Measurements from ENCODE around the gene HUWE1. TPM values are rescaled to one million over a fixed set of nuclear protein-coding genes. Genes with fewer than 3 reads are reported as not detected.

Gene HUWE1
- total RNA-seq, 1 donor from 2014 or later, result 193 TPM

DNA sequence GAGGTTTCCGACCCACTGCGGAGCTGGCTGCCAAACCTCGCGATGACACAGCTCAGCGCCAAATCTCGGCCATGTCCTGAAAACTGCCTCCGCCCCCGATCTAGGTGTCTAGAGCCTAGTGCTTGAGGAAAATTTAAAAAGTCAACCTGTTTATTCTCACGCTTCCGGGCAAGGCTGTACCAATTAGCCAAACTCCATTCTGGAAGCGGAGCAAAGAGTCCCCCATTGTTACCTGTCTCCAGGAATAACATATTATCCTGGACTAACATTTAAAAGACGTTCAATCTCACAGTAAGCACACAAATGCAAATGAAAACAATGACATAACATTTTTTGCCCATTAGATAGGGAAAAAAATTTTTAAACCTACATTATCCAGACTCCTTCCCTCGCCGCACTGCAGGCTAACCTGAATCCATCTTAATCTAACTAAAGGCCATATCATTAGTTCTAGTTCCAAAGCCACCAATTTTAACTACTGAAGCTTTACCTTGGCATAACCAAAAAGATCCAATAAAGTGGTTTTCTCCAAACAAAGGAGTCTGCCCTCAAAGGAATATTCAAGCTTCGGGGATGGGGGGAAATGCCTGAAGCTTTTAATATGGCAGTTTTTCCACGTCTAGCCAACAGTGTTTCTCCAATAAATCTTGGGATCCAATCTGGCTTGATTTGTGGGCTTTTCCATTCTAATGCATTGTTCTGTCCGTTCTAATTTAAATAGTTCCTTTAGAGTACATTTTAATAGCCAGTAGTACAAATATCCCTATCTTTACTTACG lies 1.9 kb downstream of the HUWE1 start:
- no peak for DNase-seq (ENCODE audit: low spot score)

DNA sequence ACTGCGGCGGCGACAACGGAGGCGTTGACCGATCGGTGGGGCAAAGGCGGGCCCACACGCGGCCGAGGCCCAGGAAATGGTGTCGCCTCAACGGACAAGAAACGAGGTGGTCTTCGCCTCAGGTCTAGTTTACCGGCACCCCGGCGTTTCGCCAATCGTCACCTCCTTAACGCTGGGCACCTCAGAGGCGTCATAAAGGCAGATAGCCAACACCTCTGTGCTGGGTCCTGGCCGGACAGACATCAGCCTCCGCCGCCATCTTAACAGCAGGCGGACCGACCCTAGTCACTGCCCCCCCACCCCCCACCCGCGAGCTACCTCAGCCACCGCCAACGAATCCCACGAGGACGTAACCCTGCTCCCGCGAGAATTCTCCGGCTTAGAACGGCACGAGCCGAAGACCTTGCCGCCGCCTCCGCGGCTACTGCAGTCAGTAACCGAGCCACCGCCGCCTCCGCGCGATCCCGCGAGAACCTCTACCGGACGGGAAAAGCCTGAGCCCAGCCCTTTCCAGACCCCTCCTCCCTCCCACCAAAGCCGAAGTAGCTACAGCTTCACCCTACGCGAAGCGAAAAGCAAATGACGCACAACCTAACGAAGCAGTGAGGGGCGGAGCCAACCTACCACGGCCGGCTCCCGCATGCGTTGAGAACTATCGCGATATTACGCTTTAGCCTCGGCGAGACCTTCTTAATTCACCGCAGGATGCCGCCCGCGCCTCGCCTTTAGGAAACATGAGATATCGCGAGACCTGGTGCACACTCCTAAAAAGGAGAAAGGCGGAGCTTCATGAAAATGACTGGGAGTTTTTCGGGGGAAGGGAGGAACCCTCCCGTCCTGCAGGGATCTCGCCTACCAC lies 2.7 kb downstream of the HUWE1 start:
- DNase-seq (ENCODE audit: low spot score), result peak; percentile 95

DNA sequence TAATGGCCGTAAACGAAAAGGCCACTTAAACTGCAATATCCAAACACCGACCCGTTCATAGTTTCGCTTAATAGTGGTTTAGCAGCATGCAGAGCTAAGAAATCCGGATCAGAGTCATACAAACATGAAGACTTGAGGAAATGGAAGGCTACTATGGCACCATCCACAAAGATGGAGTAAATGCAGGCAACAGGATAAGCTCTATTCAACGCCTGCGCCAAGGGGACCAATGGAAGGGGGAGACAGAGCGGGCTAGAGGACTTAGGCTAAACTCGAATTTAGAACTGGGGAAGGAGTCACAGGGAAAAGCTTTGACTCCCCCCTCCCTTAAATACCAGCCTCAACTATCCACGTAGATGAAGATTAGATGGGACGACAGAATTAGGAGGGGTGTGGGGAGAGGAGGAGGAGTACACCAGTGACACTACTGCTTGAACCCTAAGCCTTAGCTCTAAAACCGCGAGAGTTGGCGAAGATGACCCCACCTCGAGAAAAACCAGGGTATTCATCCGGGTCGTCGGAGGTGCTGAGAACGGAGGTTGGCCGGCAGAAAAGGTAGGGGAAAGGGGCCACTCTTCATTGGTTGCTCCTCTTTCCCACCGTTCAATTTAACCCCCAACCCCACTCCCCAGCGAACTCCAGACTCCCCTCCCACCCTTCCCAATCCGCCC lies 3.5 kb downstream of the HUWE1 start:
- no peak for DNase-seq (ENCODE audit: low spot score)

DNA sequence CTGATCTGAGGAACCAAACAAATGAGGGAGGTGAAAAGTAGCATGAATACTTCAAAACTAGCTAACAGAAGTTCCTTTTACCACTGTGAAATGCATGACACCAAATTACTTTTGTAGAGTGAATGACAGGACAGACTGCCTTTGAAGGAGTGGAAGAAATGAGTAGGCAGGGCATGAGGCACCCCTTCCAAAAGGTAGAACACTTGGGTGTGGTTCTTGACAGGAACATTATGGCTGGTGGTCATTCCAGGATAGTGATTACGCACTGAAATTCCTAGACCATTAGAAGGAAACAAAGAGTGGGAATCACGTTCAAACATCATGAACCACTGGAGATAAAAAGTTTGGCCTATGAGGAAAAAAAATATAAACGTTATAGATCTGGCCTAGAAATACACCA lies 4.9 kb downstream of the HUWE1 start:
- DNase-seq (ENCODE audit: low spot score), result no peak

DNA sequence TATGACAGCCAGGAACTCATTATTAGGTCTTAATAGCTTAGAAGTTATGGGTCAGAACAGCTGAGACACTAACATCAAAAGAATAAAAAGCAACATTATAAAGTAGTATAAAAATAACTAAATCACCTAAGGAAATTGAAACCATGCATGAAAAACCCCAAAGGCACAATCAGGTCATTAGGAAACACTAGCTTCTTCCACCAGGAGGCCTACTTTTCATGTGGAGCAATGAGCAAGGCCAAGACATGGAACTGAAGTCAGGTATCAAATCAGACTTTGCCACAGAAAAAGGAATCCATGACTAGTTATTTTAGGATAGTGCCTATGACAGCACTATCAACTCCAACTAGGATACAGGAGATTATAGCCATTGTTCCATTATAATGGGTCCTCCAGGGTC lies 7.9 kb downstream of the HUWE1 start:
- no peak for DNase-seq (ENCODE audit: low spot score)

DNA sequence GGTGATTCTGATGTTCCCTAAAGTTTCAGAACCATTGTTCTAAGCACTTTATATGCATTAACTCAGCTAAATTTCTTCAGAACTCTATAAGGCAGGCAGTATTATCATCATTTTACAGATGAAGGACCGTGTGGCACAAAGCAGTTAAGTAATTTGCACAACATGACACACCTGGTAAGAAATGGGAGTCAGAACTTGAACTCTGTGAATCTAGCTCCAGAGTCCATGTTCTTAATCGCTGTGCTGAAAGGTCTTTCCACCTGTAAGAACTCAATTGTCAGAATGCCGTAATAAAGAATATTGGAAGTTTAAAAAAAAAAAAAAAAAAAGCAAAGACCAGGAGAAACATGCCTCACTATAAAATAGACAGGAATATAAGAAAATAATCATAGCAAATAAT lies 9.2 kb downstream of the HUWE1 start:
- DNase-seq (ENCODE audit: low spot score), result no peak

DNA sequence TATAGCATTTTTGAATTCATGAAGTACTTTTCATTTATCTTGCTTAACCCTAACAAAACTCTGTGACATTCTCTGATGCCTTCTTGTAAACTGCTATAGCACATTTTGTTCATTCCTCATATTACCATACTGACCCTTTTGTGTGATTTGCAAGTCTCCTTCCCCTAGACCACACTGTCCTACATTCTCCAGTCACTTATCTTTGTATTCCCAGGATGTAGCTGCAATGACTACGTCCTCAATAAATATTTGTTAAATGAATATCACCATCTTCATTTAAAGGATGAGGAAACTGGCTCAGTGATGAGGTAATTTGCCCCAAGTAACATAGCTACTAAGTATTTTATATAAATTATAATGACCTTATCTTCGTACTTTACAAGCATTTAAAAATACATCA lies 11.9 kb downstream of the HUWE1 start:
- DNase-seq (ENCODE audit: low spot score), result no peak

DNA sequence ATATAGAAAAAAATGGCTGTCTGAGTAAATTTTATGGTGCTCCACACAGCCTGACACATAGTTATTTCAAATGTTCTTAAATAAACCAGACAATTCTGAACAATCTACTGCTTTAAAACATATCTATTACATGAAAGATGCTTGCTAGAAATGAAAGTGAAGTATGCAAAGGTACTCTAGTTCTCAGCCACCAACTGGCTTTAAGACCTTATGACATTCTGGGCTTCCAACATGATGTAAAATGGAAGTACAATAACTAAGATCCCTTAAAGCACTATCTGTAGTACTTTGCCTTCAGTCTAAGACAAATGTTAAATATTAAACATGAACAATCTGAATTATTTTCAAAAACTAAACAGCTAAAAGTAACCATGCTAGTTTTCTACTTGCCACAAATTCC lies 17.3 kb downstream of the HUWE1 start:
- no peak for DNase-seq (ENCODE audit: low spot score)

DNA sequence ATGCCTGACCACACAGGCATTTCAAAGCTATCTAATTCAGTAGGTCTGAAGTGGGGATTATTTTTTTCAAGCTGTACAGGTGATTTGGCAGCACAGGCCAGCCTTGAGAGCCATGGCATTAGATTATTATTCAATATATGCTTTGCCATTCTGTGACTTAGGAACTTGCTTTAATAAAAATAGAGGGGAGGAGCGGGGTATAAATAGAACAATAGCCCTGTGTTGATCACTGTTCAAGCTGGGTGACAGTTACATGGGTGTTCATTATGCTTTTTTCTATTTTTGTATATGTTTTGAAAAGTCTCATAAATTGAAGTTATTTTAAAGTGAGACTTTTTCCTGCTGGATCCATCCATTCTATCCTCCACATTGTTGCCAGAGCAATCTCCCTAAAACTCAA lies 20.3 kb downstream of the HUWE1 start:
- DNase-seq (ENCODE audit: low spot score), result no peak

DNA sequence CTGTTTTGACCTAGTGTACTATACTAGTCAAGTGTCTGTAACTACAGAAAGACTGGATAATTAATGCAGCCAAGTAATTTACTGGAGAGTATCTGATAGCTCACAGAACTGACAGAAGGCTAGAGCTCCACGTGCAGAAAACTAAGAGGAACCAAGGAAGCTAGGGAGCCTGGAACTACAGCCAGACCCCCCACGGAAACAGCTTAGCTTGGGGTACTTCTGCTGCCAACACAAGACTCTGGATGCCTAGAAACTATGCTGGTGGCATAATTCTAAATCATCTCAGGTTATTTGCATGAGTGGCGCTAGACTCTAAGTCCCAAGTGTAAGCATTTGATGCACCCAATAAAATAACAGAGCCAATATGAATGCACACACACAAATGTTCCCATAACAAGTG lies 26.5 kb downstream of the HUWE1 start:
- no peak for DNase-seq (ENCODE audit: low spot score)

DNA sequence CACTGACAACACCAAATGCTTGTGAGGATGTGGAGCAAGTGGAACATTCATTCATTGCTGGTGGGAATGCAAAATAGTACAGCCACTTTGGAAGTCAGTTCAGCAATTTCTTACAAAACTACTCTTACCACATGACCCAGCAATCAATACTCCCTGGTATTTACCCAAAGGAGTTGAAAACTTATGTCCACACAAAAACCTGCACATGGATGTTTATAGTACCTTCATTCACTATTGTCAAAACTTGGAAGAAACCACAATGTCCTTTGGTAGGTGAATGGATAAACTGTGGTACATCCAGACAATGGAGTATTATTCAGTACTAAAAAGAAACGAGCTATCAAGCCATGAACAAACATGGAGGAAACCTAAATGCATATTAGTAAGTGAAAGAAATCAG lies 27.5 kb downstream of the HUWE1 start:
- no peak for DNase-seq (ENCODE audit: low spot score)

DNA sequence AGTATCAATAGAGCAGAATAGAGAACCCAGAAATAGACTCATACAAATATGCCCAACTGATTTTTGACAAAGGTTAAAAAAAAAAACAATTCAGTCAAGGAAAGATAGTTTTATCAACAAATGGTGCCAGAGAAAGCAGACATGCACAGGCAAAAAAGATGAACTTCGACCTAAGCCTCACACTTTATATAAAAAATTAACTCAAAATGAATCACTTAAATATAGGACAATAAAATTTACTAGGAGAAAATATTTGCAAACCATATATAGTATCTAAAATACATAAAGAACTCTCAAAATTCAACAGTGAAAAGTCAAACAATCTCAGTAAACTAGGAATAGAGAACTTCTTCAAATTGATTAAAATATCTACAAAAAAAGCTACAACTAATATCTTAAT lies 29.7 kb downstream of the HUWE1 start:
- DNase-seq (ENCODE audit: low spot score), result no peak

DNA sequence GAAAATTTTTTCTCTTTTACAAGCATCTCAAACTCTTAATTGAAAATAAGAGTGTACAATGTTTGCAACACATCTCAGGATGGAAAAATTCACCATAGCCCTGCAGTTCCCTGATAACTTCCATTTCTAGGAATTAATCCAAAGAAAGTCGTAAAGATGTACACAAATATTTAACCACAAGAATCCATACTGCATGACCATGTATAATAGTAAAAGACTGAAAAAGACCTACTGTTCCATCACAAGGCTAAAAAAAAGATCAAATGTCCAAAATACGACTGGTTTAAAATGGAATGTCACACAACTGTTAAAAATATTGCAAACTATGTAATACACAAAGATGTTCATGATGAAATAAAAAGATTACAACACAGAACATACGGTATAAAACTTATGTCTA lies 32.1 kb downstream of the HUWE1 start:
- no peak for DNase-seq (ENCODE audit: low spot score)

DNA sequence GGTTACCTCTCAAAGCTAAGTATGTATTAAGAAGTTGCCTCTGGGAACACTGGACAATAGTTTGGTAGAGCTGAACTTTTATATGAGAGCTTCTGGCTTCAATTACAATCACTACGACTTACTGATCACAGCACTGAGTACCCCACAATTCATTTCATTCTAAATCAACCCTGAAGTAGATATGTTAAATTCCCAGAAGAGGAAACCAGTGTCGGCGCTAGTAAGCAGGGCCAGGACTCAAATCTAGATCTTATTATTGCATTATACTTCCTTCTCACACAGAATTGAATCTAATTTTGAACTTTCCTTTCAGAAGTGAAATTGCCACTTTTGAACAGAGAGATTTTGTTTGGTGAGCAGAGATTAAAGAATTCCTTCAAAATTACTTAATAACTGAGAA lies 41.8 kb downstream of the HUWE1 start:
- DNase-seq (ENCODE audit: low spot score), result no peak

DNA sequence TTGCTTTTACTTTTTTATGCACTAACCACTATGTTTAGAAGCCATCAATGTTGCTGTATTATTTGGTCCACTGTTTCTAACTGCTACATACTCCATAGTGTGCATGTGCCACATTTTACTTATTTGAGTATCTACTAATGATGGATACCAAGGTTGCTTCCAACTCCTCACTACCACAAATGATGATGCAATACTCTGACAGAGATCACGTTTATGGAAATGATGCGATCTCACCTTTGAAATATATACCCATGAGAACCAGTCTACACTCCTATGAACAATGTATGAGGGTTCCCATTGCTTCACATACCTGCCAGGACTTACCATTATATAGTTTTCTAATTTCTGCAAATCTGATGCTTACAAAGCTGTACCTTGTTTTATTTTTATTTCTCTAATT lies 44.2 kb downstream of the HUWE1 start:
- DNase-seq (ENCODE audit: low spot score), result no peak

DNA sequence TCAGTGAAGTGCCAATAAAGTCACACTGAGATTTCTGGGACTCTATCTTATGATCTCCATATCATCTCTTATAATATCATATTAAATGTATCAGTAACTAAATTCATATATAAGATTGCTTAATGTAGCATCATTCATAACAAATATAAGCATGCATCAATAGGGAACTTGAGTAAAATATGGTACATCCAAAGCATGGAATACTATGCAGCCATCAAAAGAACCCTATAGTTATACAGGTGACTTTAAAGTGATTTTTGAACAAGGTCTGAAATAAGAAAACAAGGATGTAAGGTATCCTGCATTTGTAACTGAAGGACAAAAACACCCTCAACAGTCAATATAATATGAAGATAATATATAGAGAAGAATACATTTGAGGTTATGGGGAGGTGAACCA lies 47.3 kb downstream of the HUWE1 start:
- DNase-seq (ENCODE audit: low spot score), result no peak

DNA sequence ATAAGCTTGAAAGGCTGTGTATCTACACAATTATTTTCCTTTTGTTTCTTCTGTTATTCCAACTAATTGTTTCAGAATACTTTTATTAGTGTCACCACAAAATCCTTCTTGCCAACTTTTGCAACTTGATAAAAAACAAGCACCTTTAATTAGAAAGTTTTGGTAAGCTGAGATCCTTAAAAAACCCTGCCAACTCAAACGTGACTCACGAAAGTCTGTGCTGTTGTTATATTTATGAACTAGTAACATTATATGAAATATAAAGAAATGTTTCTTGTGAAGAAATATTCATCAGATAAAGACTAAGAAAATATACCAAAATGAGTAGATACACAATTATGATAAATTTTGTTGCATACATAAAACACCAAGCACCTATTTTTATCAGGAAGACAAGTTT lies 49.0 kb downstream of the HUWE1 start:
- DNase-seq (ENCODE audit: low spot score), result no peak

DNA sequence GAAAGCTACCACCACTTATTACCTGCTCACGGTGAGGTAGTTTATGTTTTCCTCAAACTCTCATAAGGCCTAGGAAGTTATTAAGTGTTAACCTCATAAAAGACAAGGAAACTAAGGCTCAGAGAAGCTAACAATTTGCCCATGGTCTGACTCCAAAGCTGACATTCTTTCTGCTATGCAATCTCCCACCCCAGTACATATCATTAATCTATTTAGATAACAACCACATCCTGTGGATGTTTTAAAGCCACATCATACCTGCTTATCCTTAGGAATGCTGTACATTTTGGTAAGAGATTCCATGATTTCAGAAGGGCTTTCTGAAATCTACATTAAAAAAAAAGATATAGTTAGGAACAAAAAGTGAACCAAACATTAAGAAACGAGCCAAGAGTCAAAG lies 55.4 kb downstream of the HUWE1 start:
- DNase-seq (ENCODE audit: low spot score), result no peak

DNA sequence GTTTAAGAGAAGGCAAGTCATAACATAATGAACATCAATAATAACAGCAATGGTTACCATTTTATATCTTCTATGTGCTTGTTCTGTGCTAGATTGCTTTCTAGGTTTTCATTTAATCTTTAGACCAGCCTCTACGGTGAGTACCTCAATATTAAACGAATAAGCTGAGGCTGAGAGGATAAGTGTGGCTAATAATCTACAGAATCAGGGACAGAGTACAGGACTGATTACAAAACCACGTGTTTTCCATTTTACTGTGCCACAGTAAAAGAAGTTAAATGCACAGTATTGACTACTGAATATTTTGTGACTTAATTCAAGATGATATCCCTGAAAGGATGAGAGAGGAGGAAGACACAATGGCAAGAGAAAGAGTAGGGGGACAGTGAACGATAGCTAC lies 56.3 kb downstream of the HUWE1 start:
- DNase-seq (ENCODE audit: low spot score), result no peak

DNA sequence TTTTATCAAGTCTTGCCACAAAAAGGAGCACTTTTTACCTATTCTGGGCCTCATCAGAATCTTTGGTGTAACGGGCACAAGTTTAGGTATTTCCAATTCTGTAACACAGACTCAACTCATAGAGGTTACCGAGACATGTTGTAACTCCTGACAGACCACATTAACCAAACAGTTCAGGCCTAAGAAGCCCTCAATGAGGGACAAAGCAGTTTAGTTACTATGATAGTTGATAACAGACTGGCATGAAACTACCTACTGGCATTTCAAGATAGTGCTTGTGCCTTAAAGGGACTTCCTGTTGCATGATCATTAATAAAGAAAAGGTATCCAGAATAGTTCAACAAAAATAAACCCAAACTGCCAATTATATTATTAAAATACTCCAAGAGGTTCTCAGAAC lies 64.1 kb downstream of the HUWE1 start:
- no peak for DNase-seq (ENCODE audit: low spot score)

DNA sequence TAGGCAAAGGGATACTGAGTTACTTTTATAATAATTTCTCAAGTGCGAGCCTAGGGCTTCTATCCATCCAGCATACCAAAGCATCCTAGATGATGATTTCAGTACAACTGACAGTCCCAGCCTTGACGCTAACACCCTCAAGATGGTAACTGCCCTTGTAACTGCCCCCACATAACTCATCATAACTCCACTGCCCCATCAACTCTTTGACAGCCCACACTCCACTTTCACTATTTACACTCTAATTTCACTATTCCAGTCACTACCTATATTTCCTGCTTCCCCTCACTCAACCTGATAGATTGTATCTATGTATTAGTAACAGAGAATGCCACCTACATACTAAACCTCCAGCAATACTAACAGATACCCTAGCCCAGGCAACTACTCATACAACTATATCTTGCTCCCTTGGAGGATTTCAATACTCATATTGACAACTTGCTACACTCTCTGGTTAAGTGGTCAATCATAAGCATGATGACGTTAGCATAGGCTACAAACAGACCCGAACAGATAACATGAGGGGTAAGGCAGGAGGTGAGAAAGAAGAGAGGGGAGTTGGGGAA lies 65.0 kb downstream of the HUWE1 start:
- DNase-seq (ENCODE audit: low spot score), result no peak

DNA sequence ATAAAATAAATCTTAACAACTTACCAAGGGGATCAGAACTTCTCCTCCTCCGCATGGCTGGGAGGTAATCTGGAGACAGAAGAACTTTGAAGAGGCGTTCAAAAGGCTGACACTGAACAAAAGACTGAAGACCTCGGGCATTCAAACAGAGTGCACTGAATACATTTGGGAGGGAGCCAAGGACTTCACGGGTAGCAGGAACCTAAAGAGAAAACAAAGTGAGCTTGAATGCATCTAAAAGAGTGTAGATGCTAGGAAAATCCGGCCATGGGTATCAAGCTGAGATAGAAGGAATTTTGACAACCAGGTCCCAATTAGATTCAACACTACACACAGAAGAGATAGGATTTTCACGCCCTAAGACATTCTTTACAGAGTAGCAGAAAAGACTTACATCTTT lies 69.6 kb downstream of the HUWE1 start:
- no peak for DNase-seq (ENCODE audit: low spot score)

Measured in mucosa of gallbladder (tissue), 1 donor.